Measurements from ENCODE around the gene L3MBTL3.

GRCh38 chr6:130012728-130013127 lies 5.7 kb upstream of the L3MBTL3 start:
- TF ChIP-seq POLR2A (IDR thresholded peaks at IDR 0.05) (no peak), EP300 (IDR thresholded peaks at IDR 0.05) (no peak)
- TF ChIP-seq, protein P1, sequence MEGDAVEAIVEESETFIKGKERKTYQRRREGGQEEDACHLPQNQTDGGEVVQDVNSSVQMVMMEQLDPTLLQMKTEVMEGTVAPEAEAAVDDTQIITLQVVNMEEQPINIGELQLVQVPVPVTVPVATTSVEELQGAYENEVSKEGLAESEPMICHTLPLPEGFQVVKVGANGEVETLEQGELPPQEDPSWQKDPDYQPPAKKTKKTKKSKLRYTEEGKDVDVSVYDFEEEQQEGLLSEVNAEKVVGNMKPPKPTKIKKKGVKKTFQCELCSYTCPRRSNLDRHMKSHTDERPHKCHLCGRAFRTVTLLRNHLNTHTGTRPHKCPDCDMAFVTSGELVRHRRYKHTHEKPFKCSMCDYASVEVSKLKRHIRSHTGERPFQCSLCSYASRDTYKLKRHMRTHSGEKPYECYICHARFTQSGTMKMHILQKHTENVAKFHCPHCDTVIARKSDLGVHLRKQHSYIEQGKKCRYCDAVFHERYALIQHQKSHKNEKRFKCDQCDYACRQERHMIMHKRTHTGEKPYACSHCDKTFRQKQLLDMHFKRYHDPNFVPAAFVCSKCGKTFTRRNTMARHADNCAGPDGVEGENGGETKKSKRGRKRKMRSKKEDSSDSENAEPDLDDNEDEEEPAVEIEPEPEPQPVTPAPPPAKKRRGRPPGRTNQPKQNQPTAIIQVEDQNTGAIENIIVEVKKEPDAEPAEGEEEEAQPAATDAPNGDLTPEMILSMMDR (IDR thresholded peaks at IDR 0.05): no peak
